HEK293 (cell line): ENCODE data around the gene MRPL18.
A peak's percentile ranks its signal among the peaks of the same experiment; 100 is the strongest.

Experiments used
- CTCF ChIA-PET: fragments of 350-600 bp; formaldehyde crosslinking; extraction: SDS; loops from one replicate; lab custom pipeline; 2021; ENCODE audit warnings: antibody characterized with exemption; lab: Yijun Ruan, JAX
- POLR2A ChIA-PET: fragments of 300-600 bp; formaldehyde crosslinking; extraction: SDS; loops from one replicate; lab custom pipeline; 2020; ENCODE audit warnings: antibody characterized with exemption, inconsistent platforms; lab: Yijun Ruan, JAX
- H3K27ac ChIP-seq: fragments of 200-500 bp; sonication (Bioruptor generic); 2 replicates; pipeline ENCODE4 v1.5.1; 2014; ENCODE audit warnings: low read depth, low read length, control low read depth, inconsistent platforms; ENCODE audit errors: extremely low read depth
- H3K36me3 ChIP-seq, 2 experiments: fragments of 200-500 bp in 1 of 2; sonication (Bioruptor generic) in 1 of 2; 1 replicate in 1 of 2; 2 replicates in 1 of 2; pipeline ENCODE4 v1.5.1; 2014 to 2017; ENCODE audit warnings: inconsistent platforms in 2 of 2, low read length in 2 of 2; ENCODE audit not compliant: control insufficient read depth in 2 of 2, insufficient read depth in 1 of 2
- H3K4me1 ChIP-seq: fragments of 200-500 bp; sonication (Bioruptor generic); 2 replicates; pipeline ENCODE4 v1.5.1; 2014; ENCODE audit warnings: mild to moderate bottlenecking, low read length, inconsistent platforms; ENCODE audit not compliant: control insufficient read depth, insufficient read depth
- H3K4me3 ChIP-seq: 2 replicates; pipeline ENCODE4 v1.5.1; 2011; ENCODE audit warnings: low read depth, mild to moderate bottlenecking, control low read depth, low read length, moderate library complexity
- H3K9me3 ChIP-seq: fragments of 200-500 bp; sonication (Bioruptor generic); 2 replicates; pipeline ENCODE4 v1.5.1; 2014; ENCODE audit warnings: low read depth, low read length, inconsistent platforms; ENCODE audit not compliant: control insufficient read depth, insufficient read depth
- IKZF3 ChIP-seq: fragments of 450-650 bp; IDR thresholded peaks from 2 replicates; pipeline ENCODE4 v1.5.0; 2018; ENCODE audit warnings: missing biosample characterization, mild to moderate bottlenecking, missing genetic modification characterization, moderate library complexity
- INSM2 ChIP-seq: fragments of 450-650 bp; formaldehyde crosslinking; IDR thresholded peaks from 2 replicates; pipeline ENCODE4 v1.5.1; 2016; ENCODE audit warnings: missing biosample characterization, missing genetic modification characterization
- KLF8 ChIP-seq: fragments of 450-650 bp; formaldehyde crosslinking; IDR thresholded peaks from 2 replicates; pipeline ENCODE4 v1.5.1; 2016; ENCODE audit warnings: missing biosample characterization, missing genetic modification characterization
- OSR2 ChIP-seq: fragments of 450-650 bp; formaldehyde crosslinking; IDR thresholded peaks from 2 replicates; pipeline ENCODE4 v1.5.1; 2016; ENCODE audit warnings: missing biosample characterization, missing genetic modification characterization
- PRDM6 ChIP-seq: fragments of 450-650 bp; formaldehyde crosslinking; IDR thresholded peaks from 2 replicates; pipeline ENCODE4 v1.5.1; 2017; ENCODE audit warnings: missing biosample characterization, missing genetic modification characterization
- SALL2 ChIP-seq: fragments of 450-650 bp; formaldehyde crosslinking; IDR thresholded peaks from 2 replicates; pipeline ENCODE4 v1.5.0; 2017; ENCODE audit warnings: missing biosample characterization, mild to moderate bottlenecking, missing genetic modification characterization, borderline replicate concordance
- SP7 ChIP-seq: fragments of 450-650 bp; formaldehyde crosslinking; IDR thresholded peaks from 2 replicates; pipeline ENCODE4 v1.5.1; 2016; ENCODE audit warnings: missing biosample characterization, missing genetic modification characterization
- TRIM28 ChIP-seq: IDR thresholded peaks from 2 replicates; pipeline ENCODE4 v1.6.1; 2011; ENCODE audit warnings: low read length, control low read depth, borderline replicate concordance
- ZBTB44 ChIP-seq: fragments of 450-650 bp; IDR thresholded peaks from 2 replicates; pipeline ENCODE4 v1.5.1; 2018; ENCODE audit warnings: missing biosample characterization, mild to moderate bottlenecking, missing genetic modification characterization
- ZBTB6 ChIP-seq: fragments of 450-650 bp; formaldehyde crosslinking; IDR thresholded peaks from 2 replicates; pipeline ENCODE4 v1.5.1; 2017; ENCODE audit warnings: missing biosample characterization, missing genetic modification characterization
- ZEB2 ChIP-seq: fragments of 450-650 bp; formaldehyde crosslinking; IDR thresholded peaks from 2 replicates; pipeline ENCODE4 v1.5.1; 2016; ENCODE audit warnings: missing biosample characterization, missing genetic modification characterization
- ZNF2 ChIP-seq: fragments of 450-650 bp; formaldehyde crosslinking; IDR thresholded peaks from 2 replicates; pipeline ENCODE4 v1.5.1; 2016; ENCODE audit warnings: missing biosample characterization, missing genetic modification characterization
- ZNF239 ChIP-seq: fragments of 450-650 bp; formaldehyde crosslinking; IDR thresholded peaks from 2 replicates; pipeline ENCODE4 v1.5.1; 2016; ENCODE audit warnings: missing biosample characterization, missing genetic modification characterization
- ZNF248 ChIP-seq: fragments of 450-650 bp; formaldehyde crosslinking; IDR thresholded peaks from 2 replicates; pipeline ENCODE4 v1.5.1; 2017; ENCODE audit warnings: missing biosample characterization, missing genetic modification characterization
- ZNF366 ChIP-seq: fragments of 450-650 bp; formaldehyde crosslinking; conservative IDR thresholded peaks from 2 replicates; pipeline ENCODE4 v1.5.1; 2016; ENCODE audit warnings: missing biosample characterization, missing genetic modification characterization
- ZNF501 ChIP-seq: fragments of 450-650 bp; formaldehyde crosslinking; IDR thresholded peaks from 2 replicates; pipeline ENCODE4 v1.5.1; 2016; ENCODE audit warnings: missing biosample characterization, missing genetic modification characterization
- ZNF600 ChIP-seq: fragments of 450-650 bp; formaldehyde crosslinking; IDR thresholded peaks from 2 replicates; pipeline ENCODE4 v1.5.1; 2016; ENCODE audit warnings: missing biosample characterization, missing genetic modification characterization
- ZNF610 ChIP-seq: fragments of 450-650 bp; formaldehyde crosslinking; IDR thresholded peaks from 2 replicates; pipeline ENCODE4 v1.5.1; 2016; ENCODE audit warnings: missing biosample characterization, missing genetic modification characterization, borderline replicate concordance
- ZNF629 ChIP-seq: fragments of 450-650 bp; formaldehyde crosslinking; IDR thresholded peaks from 2 replicates; pipeline ENCODE4 v1.5.1; 2017; ENCODE audit warnings: missing biosample characterization, missing genetic modification characterization
- ZNF639 ChIP-seq: fragments of 450-650 bp; formaldehyde crosslinking; IDR thresholded peaks from 2 replicates; pipeline ENCODE4 v1.5.1; 2016; ENCODE audit warnings: missing biosample characterization, missing genetic modification characterization
- ZXDB ChIP-seq: fragments of 450-650 bp; formaldehyde crosslinking; IDR thresholded peaks from 2 replicates; pipeline ENCODE4 v1.5.1; 2016; ENCODE audit warnings: missing biosample characterization, missing genetic modification characterization

The MRPL18 gene

GRCh38 chr6:159759645-159760044, 30.6 kb upstream of the MRPL18 start:
- no peak overlapping the region for H3K27ac ChIP-seq
- H3K36me3 ChIP-seq, result peaks cover 12 to 60% of the 10 kb centered on the region in 2 experiments
- ChIA-PET CTCF (interaction anchor here (0.8 kb wide), 1 partner anchor 39 kb away, joined by 3 read pairs; no protein-coding TSS in a partner anchor), POLR2A (interaction anchor here (1.3 to 6.3 kb wide), 3 partner anchors 30 to 66 kb away, joined by 3 to 88 read pairs (median 68); partner anchors contain the start of genes MRPL18, SOD2, TCP1 and WTAP)
- TF ChIP-seq ZNF600 (tag by site-specific recombination) (peak; percentile 63; the same call in 1 of the 2 replicates), ZNF501 (0 out of 2 replicates have a peak, but pooled peaks have one; percentile 25), ZNF366 (tag by site-specific recombination) (peak; percentile 22; the same call in 1 of the 2 replicates), SP7 (tag by site-specific recombination) (peak; percentile 91), INSM2 (peak; percentile 59; the same call in 1 of the 2 replicates), ZXDB (tag by site-specific recombination) (0 out of 2 replicates have a peak, but pooled peaks have one; percentile 27), IKZF3 (tag by site-specific recombination) (0 out of 2 replicates have a peak, but pooled peaks have one; percentile 24), ZEB2 (tag by site-specific recombination) (peak; percentile 58; the same call in 1 of the 2 replicates), ZNF248 (tag by site-specific recombination) (no peak), ZNF610 (tag by site-specific recombination) (no peak), ZNF639 (tag by site-specific recombination) (0 out of 2 replicates have a peak, but pooled peaks have one; percentile 31), SALL2 (no peak), KLF8 (tag by site-specific recombination) (peak; percentile 34; the same call in 1 of the 2 replicates), ZNF239 (no peak), ZBTB44 (tag by site-specific recombination) (peak; percentile 76), ZBTB6 (tag by site-specific recombination) (peak; percentile 98), OSR2 (tag by site-specific recombination) (peak; percentile 79), PRDM6 (peak; percentile 51; the same call in 1 of the 2 replicates), TRIM28 (0 out of 2 replicates have a peak, but pooled peaks have one; percentile 13), ZNF2 (tag by site-specific recombination) (0 out of 2 replicates have a peak, but pooled peaks have one; percentile 20), ZNF629 (tag by site-specific recombination) (0 out of 2 replicates have a peak, but pooled peaks have one; percentile 32)
- no peak overlapping the region for H3K4me3 ChIP-seq
- H3K9me3 ChIP-seq, result no peaks in the 10 kb centered on the region
- no peaks in the 10 kb centered on the region for H3K4me1 ChIP-seq
